ENCODE data around the gene CAND2.

GRCh38 chr3:12839156-12839946 lies 42.9 kb downstream of the CAND2 start:
- TF ChIP-seq EZH2phosphoT487 (IDR thresholded peaks at IDR 0.05; ENCODE audit: borderline replicate concordance, low read depth), result no peak
- no peak for TF ChIP-seq RAD21 (IDR thresholded peaks at IDR 0.05; ENCODE audit: low read length)
- no peak for TF ChIP-seq FOSL2 (IDR thresholded peaks at IDR 0.05; ENCODE audit: borderline replicate concordance, low read depth)
- TF ChIP-seq CTCF (IDR thresholded peaks at IDR 0.05), result no peak
- no peak for TF ChIP-seq FOXM1 (IDR thresholded peaks at IDR 0.05; ENCODE audit: low read depth)
- no peak for TF ChIP-seq POLR2AphosphoS5 (IDR thresholded peaks at IDR 0.05; ENCODE audit: low read depth, low read length)
- no peak for TF ChIP-seq REST (IDR thresholded peaks at IDR 0.05; ENCODE audit: low read depth, low read length)
- TF ChIP-seq TAF1 (IDR thresholded peaks at IDR 0.05; ENCODE audit: borderline replicate concordance, low read depth, low read length), result no peak
- TF ChIP-seq YY1 (IDR thresholded peaks at IDR 0.05; ENCODE audit: low read depth), result no peak
- TF ChIP-seq, protein P1, sequence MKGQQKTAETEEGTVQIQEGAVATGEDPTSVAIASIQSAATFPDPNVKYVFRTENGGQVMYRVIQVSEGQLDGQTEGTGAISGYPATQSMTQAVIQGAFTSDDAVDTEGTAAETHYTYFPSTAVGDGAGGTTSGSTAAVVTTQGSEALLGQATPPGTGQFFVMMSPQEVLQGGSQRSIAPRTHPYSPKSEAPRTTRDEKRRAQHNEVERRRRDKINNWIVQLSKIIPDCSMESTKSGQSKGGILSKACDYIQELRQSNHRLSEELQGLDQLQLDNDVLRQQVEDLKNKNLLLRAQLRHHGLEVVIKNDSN (IDR thresholded peaks at IDR 0.05; ENCODE audit: borderline replicate concordance, low read depth), result no peak
